T1000 (cell line): ENCODE measurements around the gene C8A.

Experiments used
- DNase-seq: peaks from one replicate; lab custom pipeline; 2025; ENCODE audit warnings: mixed read lengths; lab: John Stamatoyannopoulos, UW

C8A gene

GRCh38 chr1:56925193-56925592 lies 70.6 kb downstream of the C8A start:
- no peak for DNase-seq

- no peak for DNase-seq
Measured at GRCh38 chr1:56927171-56927570, 72.6 kb downstream of the C8A start.

- DNase-seq, result no peak
Measured at GRCh38 chr1:56927986-56928385, 73.4 kb downstream of the C8A start.

GRCh38 chr1:56929492-56929891 lies 74.9 kb downstream of the C8A start:
- DNase-seq, result no peak

GRCh38 chr1:56931211-56931610 lies 76.6 kb downstream of the C8A start:
- DNase-seq, result no peak

GRCh38 chr1:56931686-56932085 lies 77.1 kb downstream of the C8A start:
- no peak for DNase-seq

GRCh38 chr1:56933161-56933560 lies 78.6 kb downstream of the C8A start:
- DNase-seq, result no peak

- no peak for DNase-seq
Measured at GRCh38 chr1:56933606-56934005, 79.0 kb downstream of the C8A start.

- DNase-seq, result peak; percentile 56
Measured at GRCh38 chr1:56934430-56935060, 79.9 kb downstream of the C8A start.

GRCh38 chr1:56938646-56939045 lies 84.0 kb downstream of the C8A start:
- DNase-seq, result no peak

- no peak for DNase-seq
Measured at GRCh38 chr1:56939209-56939608, 84.6 kb downstream of the C8A start.

GRCh38 chr1:56940039-56940438 lies 85.4 kb downstream of the C8A start:
- DNase-seq, result no peak

- no peak for DNase-seq
Measured at GRCh38 chr1:56948403-56949023, 93.9 kb downstream of the C8A start.

GRCh38 chr1:56952501-56952900 lies 97.9 kb downstream of the C8A start:
- no peak for DNase-seq

- DNase-seq, result no peak
Measured at GRCh38 chr1:56953386-56953785, 98.8 kb downstream of the C8A start.

- DNase-seq, result no peak
Measured at GRCh38 chr1:56954664-56955063, 100.1 kb downstream of the C8A start.

GRCh38 chr1:56957931-56958330 lies 103.3 kb downstream of the C8A start:
- no peak for DNase-seq

- peak; percentile 42 for DNase-seq
Measured at GRCh38 chr1:56958526-56958925, 103.9 kb downstream of the C8A start.

- no peak for DNase-seq
Measured at GRCh38 chr1:56961426-56961825, 106.8 kb downstream of the C8A start.

- DNase-seq, result no peak
Measured at GRCh38 chr1:56963667-56964066, 109.1 kb downstream of the C8A start.

- no peak for DNase-seq
Measured at GRCh38 chr1:56964349-56965017, 109.9 kb downstream of the C8A start.

- DNase-seq, result no peak
Measured at GRCh38 chr1:56965191-56965590, 110.6 kb downstream of the C8A start.

GRCh38 chr1:56965916-56966697 lies 111.5 kb downstream of the C8A start, which contains the start of gene C8B:
C8B (minus strand) TSS chr1:56966015; CDS start chr1:56965948, 67 bp downstream.
- no peak for DNase-seq
